Endothelial cell of umbilical vein (primary cell): Measurements from ENCODE around the gene HPRT1. TPM values are rescaled to one million over a fixed set of nuclear protein-coding genes. Genes with fewer than 3 reads are reported as not detected.

Experiments
- BruUV-seq: library from RNA; stranded (reverse); fragments of 400-500 nt; replicated peaks from 2 replicates; lab custom pipeline; 2021; lab: Mats Ljungman, UMichigan
- CTCF ChIA-PET: fragments of 300-600, 350-600 bp; sonication (Branson Sonifier 250); formaldehyde crosslinking; loops from one replicate; lab custom pipeline; 2021; ENCODE audit warnings: antibody characterized with exemption, inconsistent platforms; lab: Charles Lee
- POLR2A ChIA-PET: fragments of 300-600, 350-600 bp; sonication (Branson Sonifier 250); formaldehyde crosslinking; loops from one replicate; lab custom pipeline; 2021; ENCODE audit warnings: antibody characterized with exemption, inconsistent platforms; lab: Charles Lee
- DNase-seq: peaks from one replicate; pipeline ENCODE4 v3.0.0-alpha.2; 2011; ENCODE audit warnings: low read depth, low spot score
- FAIRE-seq: peaks from 2 replicates; lab custom pipeline; 2011; peaks lifted over from hg19 to GRCh38; lab: Jason Lieb, UNC
- H2AFZ ChIP-seq: 2 replicates; pipeline ENCODE4 v1.6.0; 2012; ENCODE audit warnings: low read depth, low read length, control low read depth, inconsistent platforms
- H3K27ac ChIP-seq: 2 replicates; pipeline ENCODE4 v1.5.1; 2011; ENCODE audit warnings: low read depth, mild to moderate bottlenecking, control low read depth, low read length, moderate library complexity; ENCODE audit not compliant: insufficient read depth
- H3K27me3 ChIP-seq, 2 experiments: 2 replicates each; pipeline versions ENCODE4 v1.6.0 to v1.6.1; 2011; ENCODE audit warnings: low read length in 2 of 2, mixed read lengths in 1 of 2; ENCODE audit not compliant: control insufficient read depth in 2 of 2, insufficient read depth in 2 of 2
- H3K36me3 ChIP-seq, 2 experiments: 2 replicates in 1 of 2; 3 replicates in 1 of 2; pipeline ENCODE4 v1.5.1; 2011; ENCODE audit warnings: low read length in 2 of 2, mild to moderate bottlenecking in 1 of 2, moderate library complexity in 1 of 2; ENCODE audit not compliant: control insufficient read depth in 2 of 2, insufficient read depth in 2 of 2; ENCODE audit errors: extremely low read depth in 1 of 2
- H3K4me1 ChIP-seq: 3 replicates; pipeline ENCODE4 v1.5.1; 2011; ENCODE audit warnings: mild to moderate bottlenecking, low read length; ENCODE audit not compliant: control insufficient read depth, insufficient read depth; ENCODE audit errors: extremely low read depth
- H3K4me2 ChIP-seq: 2 replicates; pipeline ENCODE4 v1.6.1; 2011; ENCODE audit warnings: low read length, control low read depth, mixed read lengths; ENCODE audit not compliant: insufficient read depth
- H3K4me3 ChIP-seq, 3 experiments: fragments of 200-600 bp in 1 of 3; sonication (generic), shearing (Covaris generic) in 1 of 3; replicated peaks in 1 of 3; 2 replicates each; pipeline ENCODE4 v1.5.1; 2011 to 2016; ENCODE audit warnings: control low read depth in 3 of 3, low read length in 3 of 3, mild to moderate bottlenecking in 2 of 3, inconsistent platforms in 1 of 3, low read depth in 1 of 3, moderate library complexity in 1 of 3; ENCODE audit not compliant: insufficient read depth in 1 of 3
- H3K79me2 ChIP-seq: 2 replicates; pipeline ENCODE4 v1.6.0; 2012; ENCODE audit warnings: low read length, inconsistent platforms; ENCODE audit not compliant: control insufficient read depth, insufficient read depth
- H3K9ac ChIP-seq: replicated peaks from 2 replicates; pipeline ENCODE3; 2011; ENCODE audit warnings: low read length, control low read depth; ENCODE audit not compliant: insufficient read depth; ENCODE audit errors: extremely low read depth
- H3K9me1 ChIP-seq: replicated peaks from 3 replicates; pipeline ENCODE4 v1.6.0; 2011; ENCODE audit warnings: mild to moderate bottlenecking, low read length; ENCODE audit not compliant: control insufficient read depth, insufficient read depth; ENCODE audit errors: extremely low read depth
- H3K9me3 ChIP-seq: replicated peaks from 2 replicates; pipeline ENCODE4 v1.5.1; 2012; ENCODE audit warnings: low read length, inconsistent platforms; ENCODE audit not compliant: control insufficient read depth, insufficient read depth
- H4K20me1 ChIP-seq: replicated peaks from 2 replicates; pipeline ENCODE3; 2011; ENCODE audit warnings: mild to moderate bottlenecking, low read length; ENCODE audit not compliant: control insufficient read depth, insufficient read depth; ENCODE audit errors: extremely low read depth
- FOS ChIP-seq: IDR thresholded peaks from 2 replicates; pipeline ENCODE4 v1.6.1; 2011; ENCODE audit warnings: mild to moderate bottlenecking, low read length, moderate library complexity, borderline replicate concordance; ENCODE audit not compliant: insufficient read depth
- JUN ChIP-seq: IDR thresholded peaks from 2 replicates; pipeline ENCODE4 v1.6.1; 2011; ENCODE audit warnings: borderline replicate concordance, low read depth; ENCODE audit not compliant: insufficient read length, insufficient read depth
- POLR2A ChIP-seq: IDR thresholded peaks from 2 replicates; pipeline ENCODE4 v1.6.1; 2012; ENCODE audit warnings: low read depth, mild to moderate bottlenecking, control low read depth, low read length
- dilution Hi-C: fragments of 300-500 bp; cut with MboI; formaldehyde crosslinking; loops from one replicate; pipeline ENCODE4 v1.15.0; 2019; ENCODE audit warnings: low sequenced_read_pairs; ENCODE audit not compliant: extremely low pct_ligation_motif_present
- intact Hi-C: fragments of 100-400 bp; cut with micrococcal nuclease; formaldehyde crosslinking; loops from one replicate; pipeline ENCODE4 v1.10.0; 2022
- polyA plus RNA-seq, 4 experiments: library from polyadenylated mRNA; depleted of rRNA in 3 of 4; stranded (reverse) in 3 of 4; unstranded in 1 of 4; fragments of >200 nt; gene quantifications; 2 replicates each; pipeline versions ENCODE4 v1.2.1 to v1.2.3, GENCODE V29; 2011 to 2012; ENCODE audit warnings: missing spikeins in 1 of 4
- total RNA-seq: library from RNA; stranded (reverse); gene quantifications from 2 replicates; pipeline ENCODE4 v1.2.3, GENCODE V29; 2021

The HPRT1 gene
- total and polyA plus RNA-seq, 2 donors (not counting 3 experiments of a cell fraction or from before 2014, with no cell fraction given), result 19.2 to 51.0 TPM

GRCh38 chrX:134476284-134476683, 16.3 kb downstream of the HPRT1 start:
- H3K9ac ChIP-seq, result no peak overlapping the region
- H2AFZ ChIP-seq, result no peak overlapping the region
- H3K79me2 ChIP-seq, result peaks cover 8% of the 10 kb centered on the region
- H3K9me1 ChIP-seq, result no peaks in the 10 kb centered on the region
- TF ChIP-seq POLR2A (no peak), FOS (no peak), JUN (no peak)
- ChIA-PET POLR2A (no interaction called here), CTCF (interaction anchor here (1.0 kb wide), 1 partner anchor 251 kb away, joined by 3 read pairs; no protein-coding TSS in a partner anchor)
- no peaks in the 10 kb centered on the region for H3K27me3 ChIP-seq
- no peaks in the 10 kb centered on the region for H4K20me1 ChIP-seq
- H3K4me3 ChIP-seq, result no peak overlapping the region
- FAIRE-seq (no peak), DNase-seq (no peak)
- intact Hi-C loops, result no loop called here
- H3K9me3 ChIP-seq, result no peaks in the 10 kb centered on the region
- H3K36me3 ChIP-seq, result no peaks in the 10 kb centered on the region
- H3K27ac ChIP-seq, result no peak overlapping the region
- H3K4me2 ChIP-seq, result no peak overlapping the region
- no TSS peak for BruUV-seq
- H3K4me1 ChIP-seq, result no peaks in the 10 kb centered on the region
- dilution Hi-C loops, result no loop called here

DNA sequence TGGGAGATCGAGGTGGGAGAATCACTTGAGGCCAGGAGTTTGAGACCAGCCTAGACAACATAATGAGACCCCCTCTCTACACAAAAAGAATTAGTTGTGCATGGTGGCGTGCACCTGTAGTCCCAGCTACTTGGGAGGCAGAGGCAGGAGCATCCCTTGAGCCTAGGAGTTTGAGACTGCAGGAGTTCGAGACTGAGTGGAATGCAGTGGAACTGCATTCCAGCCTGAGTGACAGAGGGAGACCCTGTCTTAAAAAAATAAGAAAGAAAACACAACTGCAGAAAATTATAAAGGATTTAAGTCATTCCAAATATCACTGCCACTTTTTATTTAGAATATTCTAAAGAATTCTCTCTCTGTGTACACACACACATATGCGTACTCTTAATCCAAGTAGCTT, 18.4 kb downstream of the HPRT1 start:
- no TSS peak for BruUV-seq
- Histone ChIP-seq H3K4me1 (no peaks in the 10 kb centered on the region), H3K4me3 (no peak overlapping the region), H4K20me1 (no peaks in the 10 kb centered on the region), H3K9ac (no peak overlapping the region), H3K9me3 (no peaks in the 10 kb centered on the region), H3K79me2 (no peaks in the 10 kb centered on the region), H3K27ac (no peak overlapping the region), H3K4me2 (no peak overlapping the region), H3K9me1 (no peaks in the 10 kb centered on the region), H2AFZ (no peak overlapping the region), H3K36me3 (peaks cover 0 to 3% of the 10 kb centered on the region in 2 experiments), H3K27me3 (no peaks in the 10 kb centered on the region)
- TF ChIP-seq FOS, result no peak
- dilution Hi-C loops (no loop called here), intact Hi-C loops (no loop called here)
- ChIA-PET POLR2A (interaction anchor here (0.6 kb wide), 1 partner anchor 420 kb away, joined by 3 read pairs; no protein-coding TSS in a partner anchor), CTCF (no interaction called here)
- no peak for DNase-seq
- FAIRE-seq, result no peak
